GM12892 (cell line): ENCODE measurements around the gene NSD1.

Experiments
- POLR2A ChIP-seq: IDR thresholded peaks from 2 replicates; pipeline ENCODE4 v1.6.1; 2011; ENCODE audit warnings: low read depth, low read length, control low read depth
- POLR2AphosphoS5 ChIP-seq: IDR thresholded peaks from 2 replicates; pipeline ENCODE4 v1.6.1; 2011; ENCODE audit warnings: low read depth, low read length, control low read depth
- TAF1 ChIP-seq: IDR thresholded peaks from 2 replicates; pipeline ENCODE4 v1.6.1; 2011; ENCODE audit warnings: low read depth, mild to moderate bottlenecking, control low read depth, low read length, borderline replicate concordance

DNA sequence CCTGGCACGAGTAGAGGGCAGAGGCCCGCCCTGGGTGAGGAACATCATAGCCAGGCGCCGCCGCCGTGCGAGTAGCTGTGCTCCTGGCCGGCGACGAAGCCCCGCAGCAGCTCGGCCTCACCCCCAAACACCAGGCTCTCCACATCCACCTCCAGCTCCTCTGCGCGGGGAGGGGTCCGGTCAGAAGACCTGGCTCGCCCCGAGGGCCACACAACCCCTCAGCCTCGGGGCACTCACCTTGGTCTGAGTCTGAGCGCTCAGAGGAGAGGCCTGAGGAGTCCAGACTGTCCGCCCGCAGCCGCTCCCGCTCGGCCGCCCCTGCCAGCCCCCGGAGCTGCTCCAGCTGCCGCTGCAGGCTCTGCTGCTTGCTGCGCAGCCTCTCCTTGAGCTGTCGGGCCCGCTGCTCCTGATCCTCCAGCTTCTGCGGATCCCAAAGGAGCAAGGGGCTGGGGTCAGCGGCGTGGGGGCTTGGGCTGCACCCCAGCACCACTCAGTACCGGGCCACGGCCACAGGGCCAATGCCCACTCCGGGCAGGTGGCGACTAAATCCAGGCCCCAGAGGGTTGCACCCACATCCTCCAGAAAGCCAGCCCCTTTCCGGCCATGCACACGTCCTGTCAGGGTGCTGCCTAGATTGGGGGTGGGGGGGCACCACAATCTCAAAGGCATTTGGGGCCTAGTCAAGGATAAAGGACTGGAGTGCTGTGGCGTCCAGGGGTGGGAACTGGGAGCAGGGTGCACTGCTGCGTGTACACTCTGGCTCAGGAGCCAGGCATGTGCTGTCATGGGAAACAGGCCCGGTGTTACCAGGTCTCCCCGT lies 174.2 kb downstream of the NSD1 start:
- TF ChIP-seq TAF1 (no peak), POLR2A (peak; percentile 44; the same call in 1 of the 2 replicates), POLR2AphosphoS5 (no peak)
